ENCODE data around the gene SEC24A. TPM values are rescaled to one million over a fixed set of nuclear protein-coding genes. Genes with fewer than 3 reads are reported as not detected.

The SEC24A gene
- total RNA-seq, 1 donor, result 30.0 TPM

DNA sequence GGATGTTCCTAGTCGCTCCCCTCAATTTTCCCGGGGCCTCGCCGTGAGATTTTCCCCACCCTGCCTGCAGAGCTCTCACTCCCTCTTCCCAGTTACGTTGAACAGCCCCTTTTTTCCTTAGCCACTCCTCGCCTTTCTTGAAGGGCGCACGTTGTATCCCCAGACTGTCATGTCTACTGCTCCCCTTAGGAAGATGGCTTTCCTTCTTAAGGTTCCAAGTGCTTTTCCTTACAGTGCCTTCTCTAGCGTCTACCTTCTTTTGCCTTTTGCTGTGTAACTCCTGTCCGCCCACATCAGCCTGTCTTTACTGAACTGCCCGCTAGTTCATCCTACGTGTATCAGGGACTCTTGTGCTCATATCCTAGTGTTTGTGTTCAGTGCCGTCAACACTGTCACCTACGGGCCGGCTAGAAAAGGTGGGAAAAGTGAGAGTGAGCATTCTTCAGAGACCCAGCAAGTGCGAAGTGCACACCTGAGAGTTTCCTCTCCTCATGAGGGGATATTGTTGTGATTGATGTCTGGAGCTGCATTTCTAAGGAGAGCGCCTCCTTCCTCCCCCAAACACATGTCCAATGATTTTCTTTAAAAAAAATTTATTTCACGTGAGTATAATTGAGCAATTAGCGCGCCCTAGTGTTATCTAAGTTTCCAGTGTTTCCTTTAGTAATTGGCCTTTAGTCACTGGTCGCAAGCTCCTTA lies 90.5 kb downstream of the SEC24A start:
- Histone ChIP-seq H2AFZ (ENCODE audit: low read length) (peak overlapping the region; percentile 100), H3K36me3 (ENCODE audit: insufficient read depth, low read length) (peaks cover 21% of the 10 kb centered on the region), H3K27me3 (ENCODE audit: insufficient read depth, low read length) (no peaks in the 10 kb centered on the region), H4K20me1 (ENCODE audit: insufficient read depth, low read length) (peaks cover 11% of the 10 kb centered on the region), H3K4me3 (ENCODE audit: insufficient read depth, low read length) (peak overlapping the region; percentile 94), H3K27ac (ENCODE audit: low read depth, low read length) (peak overlapping the region; percentile 84), H3K4me1 (ENCODE audit: insufficient read depth, low read length) (peaks cover 10% of the 10 kb centered on the region), H3K79me2 (ENCODE audit: insufficient read depth, low read length) (peaks cover 44% of the 10 kb centered on the region), H3K9me3 (ENCODE audit: low read depth, low read length) (no peaks in the 10 kb centered on the region), H3K4me2 (ENCODE audit: insufficient read depth, low read length) (peak overlapping the region; percentile 99)
- TF ChIP-seq, protein P1, sequence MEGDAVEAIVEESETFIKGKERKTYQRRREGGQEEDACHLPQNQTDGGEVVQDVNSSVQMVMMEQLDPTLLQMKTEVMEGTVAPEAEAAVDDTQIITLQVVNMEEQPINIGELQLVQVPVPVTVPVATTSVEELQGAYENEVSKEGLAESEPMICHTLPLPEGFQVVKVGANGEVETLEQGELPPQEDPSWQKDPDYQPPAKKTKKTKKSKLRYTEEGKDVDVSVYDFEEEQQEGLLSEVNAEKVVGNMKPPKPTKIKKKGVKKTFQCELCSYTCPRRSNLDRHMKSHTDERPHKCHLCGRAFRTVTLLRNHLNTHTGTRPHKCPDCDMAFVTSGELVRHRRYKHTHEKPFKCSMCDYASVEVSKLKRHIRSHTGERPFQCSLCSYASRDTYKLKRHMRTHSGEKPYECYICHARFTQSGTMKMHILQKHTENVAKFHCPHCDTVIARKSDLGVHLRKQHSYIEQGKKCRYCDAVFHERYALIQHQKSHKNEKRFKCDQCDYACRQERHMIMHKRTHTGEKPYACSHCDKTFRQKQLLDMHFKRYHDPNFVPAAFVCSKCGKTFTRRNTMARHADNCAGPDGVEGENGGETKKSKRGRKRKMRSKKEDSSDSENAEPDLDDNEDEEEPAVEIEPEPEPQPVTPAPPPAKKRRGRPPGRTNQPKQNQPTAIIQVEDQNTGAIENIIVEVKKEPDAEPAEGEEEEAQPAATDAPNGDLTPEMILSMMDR (IDR thresholded peaks at IDR 0.05; ENCODE audit: extremely low read depth, low read depth, low read length), result no peak
- DNase-seq (ENCODE audit: insufficient read length, low spot score, missing footprints), result peak; percentile 79

DNA sequence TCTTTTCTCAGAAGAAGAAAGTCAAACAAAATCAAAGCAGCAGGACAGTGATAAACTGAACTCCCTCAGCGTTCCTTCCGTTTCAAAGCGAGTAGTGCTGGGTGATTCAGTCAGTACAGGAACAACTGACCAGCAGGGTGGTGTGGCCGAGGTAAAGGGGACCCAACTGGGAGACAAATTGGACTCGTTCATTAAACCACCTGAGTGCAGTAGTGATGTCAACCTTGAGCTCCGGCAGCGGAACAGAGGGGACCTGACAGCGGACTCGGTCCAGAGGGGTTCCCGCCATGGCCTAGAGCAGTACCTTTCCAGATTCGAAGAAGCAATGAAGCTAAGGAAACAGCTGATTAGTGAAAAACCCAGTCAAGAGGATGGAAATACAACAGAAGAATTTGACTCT lies 92.5 kb downstream of the SEC24A start:
- Histone ChIP-seq H3K9me3 (ENCODE audit: low read depth, low read length) (no peaks in the 10 kb centered on the region), H3K4me2 (ENCODE audit: insufficient read depth, low read length) (no peak overlapping the region), H3K36me3 (ENCODE audit: insufficient read depth, low read length) (peaks cover 22% of the 10 kb centered on the region), H3K27ac (ENCODE audit: low read depth, low read length) (no peak overlapping the region), H3K4me1 (ENCODE audit: insufficient read depth, low read length) (peaks cover 10% of the 10 kb centered on the region), H3K27me3 (ENCODE audit: insufficient read depth, low read length) (no peaks in the 10 kb centered on the region), H2AFZ (ENCODE audit: low read length) (no peak overlapping the region), H4K20me1 (ENCODE audit: insufficient read depth, low read length) (peaks cover 11% of the 10 kb centered on the region), H3K4me3 (ENCODE audit: insufficient read depth, low read length) (no peak overlapping the region), H3K79me2 (ENCODE audit: insufficient read depth, low read length) (peaks cover 44% of the 10 kb centered on the region)
- DNase-seq (ENCODE audit: insufficient read length, low spot score, missing footprints), result no peak
- TF ChIP-seq, protein P1 (IDR thresholded peaks at IDR 0.05; ENCODE audit: extremely low read depth, low read depth, low read length), result no peak

DNA sequence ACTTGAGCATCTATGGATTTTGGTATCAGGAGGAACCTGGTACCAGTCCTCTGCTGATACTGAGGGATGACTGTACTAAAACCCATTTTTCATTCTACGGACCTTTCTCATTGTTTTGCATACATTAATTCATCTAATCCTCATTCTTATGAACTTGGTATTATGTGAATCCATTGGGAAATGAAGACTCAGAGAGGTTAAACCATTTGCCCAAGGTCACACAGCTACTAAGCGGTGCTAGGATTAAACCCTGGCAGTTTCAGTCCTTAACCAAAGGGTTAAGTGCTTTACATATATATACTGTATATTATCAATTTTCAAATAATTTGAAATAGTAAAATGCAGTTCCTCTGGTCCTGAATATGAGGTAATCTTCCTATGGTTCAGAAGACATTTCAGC lies 93.5 kb downstream of the SEC24A start:
- no peaks in the 10 kb centered on the region for H3K27me3 ChIP-seq (ENCODE audit: insufficient read depth, low read length)
- peaks cover 22% of the 10 kb centered on the region for H3K36me3 ChIP-seq (ENCODE audit: insufficient read depth, low read length)
- H3K79me2 ChIP-seq (ENCODE audit: insufficient read depth, low read length), result peaks cover 44% of the 10 kb centered on the region
- H3K4me1 ChIP-seq (ENCODE audit: insufficient read depth, low read length), result peaks cover 10% of the 10 kb centered on the region
- no peak overlapping the region for H3K4me2 ChIP-seq (ENCODE audit: insufficient read depth, low read length)
- H3K27ac ChIP-seq (ENCODE audit: low read depth, low read length), result no peak overlapping the region
- no peaks in the 10 kb centered on the region for H3K9me3 ChIP-seq (ENCODE audit: low read depth, low read length)
- TF ChIP-seq, protein P1 (IDR thresholded peaks at IDR 0.05; ENCODE audit: extremely low read depth, low read depth, low read length), result no peak
- H2AFZ ChIP-seq (ENCODE audit: low read length), result no peak overlapping the region
- DNase-seq (ENCODE audit: insufficient read length, low spot score, missing footprints), result no peak
- peaks cover 11% of the 10 kb centered on the region for H4K20me1 ChIP-seq (ENCODE audit: insufficient read depth, low read length)
- no peak overlapping the region for H3K4me3 ChIP-seq (ENCODE audit: insufficient read depth, low read length)

DNA sequence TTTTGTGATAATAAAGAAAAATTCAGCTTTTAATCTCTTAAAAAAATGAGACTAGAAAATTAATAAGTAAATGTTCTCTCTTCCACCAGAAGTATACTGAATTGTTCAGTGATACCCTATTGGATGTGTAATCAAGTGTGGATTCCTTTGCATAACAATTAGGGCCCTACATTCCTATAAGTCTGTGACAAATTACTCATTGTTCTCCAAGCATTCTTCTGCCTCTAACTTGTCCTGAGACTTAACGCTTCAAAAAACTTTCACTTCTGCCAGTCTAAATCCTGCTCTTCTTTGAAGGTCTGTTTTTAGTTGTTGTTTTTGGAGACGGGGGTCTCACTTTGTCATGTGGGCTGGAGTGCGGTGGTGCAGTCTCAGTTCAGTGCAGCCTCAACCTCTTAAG lies 100.8 kb downstream of the SEC24A start:
- H4K20me1 ChIP-seq (ENCODE audit: insufficient read depth, low read length), result no peaks in the 10 kb centered on the region
- no peaks in the 10 kb centered on the region for H3K27me3 ChIP-seq (ENCODE audit: insufficient read depth, low read length)
- no peaks in the 10 kb centered on the region for H3K9me3 ChIP-seq (ENCODE audit: low read depth, low read length)
- no peaks in the 10 kb centered on the region for H3K36me3 ChIP-seq (ENCODE audit: insufficient read depth, low read length)
- H2AFZ ChIP-seq (ENCODE audit: low read length), result no peak overlapping the region
- H3K4me2 ChIP-seq (ENCODE audit: insufficient read depth, low read length), result no peak overlapping the region
- H3K27ac ChIP-seq (ENCODE audit: low read depth, low read length), result no peak overlapping the region
- no peaks in the 10 kb centered on the region for H3K4me1 ChIP-seq (ENCODE audit: insufficient read depth, low read length)
- no peak for DNase-seq (ENCODE audit: insufficient read length, low spot score, missing footprints)
- no peaks in the 10 kb centered on the region for H3K79me2 ChIP-seq (ENCODE audit: insufficient read depth, low read length)
- TF ChIP-seq, protein P1 (IDR thresholded peaks at IDR 0.05; ENCODE audit: extremely low read depth, low read depth, low read length), result no peak
- no peak overlapping the region for H3K4me3 ChIP-seq (ENCODE audit: insufficient read depth, low read length)
